Duodenal mucosa (tissue), 2 donors: ENCODE data around the gene WDR59.

ENCODE experiments used
- H3K27ac ChIP-seq: one replicate; pipeline ENCODE4 v1.7.0; 2013; ENCODE audit warnings: low read depth, low read length
- H3K27me3 ChIP-seq, 2 donors: one replicate each; pipeline ENCODE4 v1.7.0; 2013; ENCODE audit warnings: low read length in 2 of 2, control low read depth in 1 of 2; ENCODE audit not compliant: insufficient read depth in 2 of 2, control insufficient read depth in 1 of 2
- H3K36me3 ChIP-seq, 2 donors: one replicate each; pipeline ENCODE4 v1.7.0; 2013; ENCODE audit warnings: low read length in 2 of 2, control low read depth in 1 of 2; ENCODE audit not compliant: insufficient read depth in 2 of 2, control insufficient read depth in 1 of 2
- H3K4me1 ChIP-seq, 2 donors: one replicate each; pipeline ENCODE4 v1.7.0; 2013; ENCODE audit warnings: low read length in 2 of 2, control low read depth in 1 of 2; ENCODE audit not compliant: insufficient read depth in 2 of 2, control insufficient read depth in 1 of 2
- H3K4me3 ChIP-seq, 2 donors: one replicate each; pipeline ENCODE4 v1.7.0; 2013; ENCODE audit warnings: low read length in 2 of 2, low read depth in 1 of 2
- H3K9ac ChIP-seq, 2 donors: one replicate each; pipeline ENCODE4 v1.7.0; 2013; ENCODE audit warnings: low read length in 2 of 2, low read depth in 1 of 2
- H3K9me3 ChIP-seq, 2 donors: one replicate each; pipeline ENCODE4 v1.7.0; 2013; ENCODE audit warnings: low read length in 2 of 2, control low read depth in 1 of 2; ENCODE audit not compliant: control insufficient read depth in 1 of 2

Gene WDR59

DNA sequence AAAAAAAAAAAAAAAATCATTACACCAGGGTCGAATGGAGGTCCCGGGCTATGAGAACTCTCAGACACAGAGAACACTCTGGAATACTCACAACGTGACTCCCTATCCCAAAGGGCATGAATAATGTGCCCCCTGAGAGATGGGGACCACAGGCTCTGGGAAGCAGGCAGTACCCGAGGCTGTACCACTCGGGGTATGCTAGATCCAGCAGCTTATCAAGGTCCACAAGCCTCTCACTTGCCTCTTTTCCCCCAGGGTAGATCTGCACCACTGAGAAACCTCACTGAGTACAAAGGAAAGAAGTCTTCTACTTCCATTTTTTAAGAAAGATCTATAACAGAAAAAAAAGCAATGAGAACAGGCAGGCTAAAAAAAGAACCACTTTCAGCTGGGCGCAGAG, 40.5 kb downstream of the WDR59 start:
- no peaks in the 10 kb centered on the region for H3K9me3 ChIP-seq
- H3K36me3 ChIP-seq, result peaks cover 21 to 64% of the 10 kb centered on the region in 2 donors
- no peak overlapping the region for H3K27ac ChIP-seq
- H3K27me3 ChIP-seq, result no peaks in the 10 kb centered on the region
- no peak overlapping the region for H3K4me3 ChIP-seq
- H3K4me1 ChIP-seq, result no peaks in the 10 kb centered on the region
- no peak overlapping the region for H3K9ac ChIP-seq

DNA sequence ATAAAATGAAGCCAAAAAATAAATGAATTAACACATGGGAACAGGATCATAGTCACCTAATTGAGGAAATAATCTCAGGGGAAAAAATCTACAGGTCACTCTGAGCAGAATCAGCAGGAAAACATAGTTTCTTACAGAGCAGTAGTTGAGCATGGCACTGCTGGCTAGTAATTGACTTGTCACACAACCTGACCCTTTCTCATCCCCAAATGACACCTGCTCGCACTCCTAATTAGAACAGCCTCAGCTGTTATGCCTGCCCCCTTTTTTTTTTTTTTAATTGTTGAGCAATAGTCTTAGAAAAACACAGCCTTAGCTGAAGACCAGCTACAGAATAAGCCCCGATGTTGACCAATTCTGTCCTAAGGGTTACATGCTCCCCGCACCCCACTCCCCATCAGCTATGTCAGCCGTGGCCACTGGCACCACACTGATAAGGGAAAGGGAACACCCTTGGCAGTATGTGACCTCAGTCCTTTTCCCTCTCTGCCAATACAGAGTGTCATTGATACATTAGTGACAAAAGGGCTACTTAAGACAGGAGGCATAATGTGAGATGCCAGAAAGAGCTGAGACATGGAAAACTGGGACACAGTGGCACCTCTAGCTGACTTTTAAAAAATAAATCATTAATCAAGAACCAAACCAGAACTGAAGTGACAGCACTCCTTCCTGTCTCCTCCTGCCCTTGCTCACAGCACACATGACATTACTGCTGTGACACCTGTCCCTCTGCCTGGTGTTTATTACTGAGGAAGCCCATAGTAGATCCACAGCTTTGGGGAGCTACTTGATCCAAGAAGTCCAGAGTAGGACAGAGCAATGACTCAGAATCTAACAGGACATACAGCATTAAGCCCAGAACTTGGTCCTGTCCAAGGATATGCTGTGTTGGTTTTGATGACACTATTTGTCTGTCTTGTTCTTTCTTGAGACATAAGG, 41.7 kb downstream of the WDR59 start:
- H3K36me3 ChIP-seq, result peaks cover 20 to 65% of the 10 kb centered on the region in 2 donors
- H3K27me3 ChIP-seq, result no peaks in the 10 kb centered on the region
- no peaks in the 10 kb centered on the region for H3K4me1 ChIP-seq
- no peaks in the 10 kb centered on the region for H3K9me3 ChIP-seq
- no peak overlapping the region for H3K27ac ChIP-seq
- no peak overlapping the region for H3K9ac ChIP-seq
- H3K4me3 ChIP-seq, result no peak overlapping the region

DNA sequence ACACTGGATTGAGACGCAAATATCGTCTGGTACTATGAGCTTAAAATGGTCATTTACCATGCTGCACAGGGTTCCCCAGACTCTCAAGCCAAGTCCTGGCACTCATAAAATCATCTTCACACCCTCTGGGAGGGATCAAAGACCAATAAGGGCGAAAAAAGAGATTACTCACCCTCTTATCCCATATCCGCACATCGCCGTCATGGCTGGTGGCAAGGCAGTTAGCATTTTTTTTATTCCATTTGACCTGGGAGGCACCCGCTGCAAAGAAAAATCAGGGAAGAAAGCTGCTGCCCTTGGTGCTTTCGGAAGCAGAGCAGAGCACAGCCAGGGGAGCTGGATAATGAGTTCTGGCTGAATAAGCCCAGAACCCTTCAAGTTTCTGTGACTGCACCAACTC, 42.4 kb downstream of the WDR59 start:
- no peaks in the 10 kb centered on the region for H3K4me1 ChIP-seq
- no peaks in the 10 kb centered on the region for H3K9me3 ChIP-seq
- no peaks in the 10 kb centered on the region for H3K27me3 ChIP-seq
- H3K4me3 ChIP-seq, result no peak overlapping the region
- no peak overlapping the region for H3K27ac ChIP-seq
- H3K9ac ChIP-seq, result no peak overlapping the region
- H3K36me3 ChIP-seq, result peaks cover 24 to 67% of the 10 kb centered on the region in 2 donors

DNA sequence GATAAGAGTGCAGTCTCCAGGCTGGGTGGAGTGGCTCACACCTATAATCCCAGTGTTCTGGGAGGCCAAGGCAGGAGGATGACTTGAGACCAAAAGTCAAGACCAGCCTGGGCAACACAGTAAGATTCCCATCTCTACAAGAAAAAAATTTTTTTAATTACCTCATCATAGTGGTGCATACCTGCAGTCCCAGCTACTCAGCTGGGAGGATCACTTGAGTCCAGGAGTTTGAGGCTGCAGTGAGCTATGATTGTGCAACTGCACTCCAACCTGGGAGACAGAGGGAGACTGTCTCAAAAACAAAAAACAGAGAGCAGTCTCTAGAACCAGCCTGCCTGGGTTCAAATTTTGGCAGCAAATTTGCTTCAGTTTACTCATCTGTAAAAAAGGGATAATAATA, 45.2 kb downstream of the WDR59 start:
- no peak overlapping the region for H3K9ac ChIP-seq
- no peaks in the 10 kb centered on the region for H3K27me3 ChIP-seq
- H3K4me3 ChIP-seq, result no peak overlapping the region
- no peaks in the 10 kb centered on the region for H3K9me3 ChIP-seq
- no peaks in the 10 kb centered on the region for H3K4me1 ChIP-seq
- H3K27ac ChIP-seq, result no peak overlapping the region
- peaks cover 27 to 63% of the 10 kb centered on the region in 2 donors for H3K36me3 ChIP-seq

DNA sequence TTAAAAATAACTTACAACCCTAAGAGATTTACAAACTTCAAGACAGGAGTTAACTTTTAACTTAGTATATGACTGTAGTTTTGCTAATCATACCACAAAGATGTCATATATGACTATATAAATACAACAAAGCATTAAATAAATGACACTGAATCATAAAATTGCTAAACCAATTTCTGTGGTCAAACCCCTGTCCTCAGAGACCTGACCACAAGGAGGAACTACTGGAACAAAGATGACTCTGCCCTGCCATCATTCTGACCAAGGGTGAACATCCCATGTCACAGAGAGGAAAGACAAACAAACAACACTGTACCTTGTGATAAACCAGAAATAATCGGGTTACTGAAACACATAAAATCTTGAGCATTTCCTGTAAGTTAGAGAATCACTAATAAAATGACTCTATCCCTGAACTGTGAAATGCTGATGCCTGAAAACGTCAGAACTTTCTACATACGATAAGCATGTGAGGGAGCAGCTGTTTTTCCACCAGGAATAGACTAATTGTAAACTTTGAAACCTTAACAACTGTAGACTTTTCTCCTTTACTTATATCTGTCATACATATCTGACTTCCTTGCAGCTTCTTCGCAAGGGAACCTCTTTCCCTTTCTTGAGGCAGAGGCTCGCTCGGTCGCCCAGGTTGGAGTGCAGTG, 47.9 kb downstream of the WDR59 start:
- Histone ChIP-seq H3K36me3 (peaks cover 10 to 41% of the 10 kb centered on the region in 2 donors), H3K9me3 (no peaks in the 10 kb centered on the region), H3K27ac (no peak overlapping the region), H3K4me3 (no peak overlapping the region), H3K27me3 (no peaks in the 10 kb centered on the region), H3K9ac (no peak overlapping the region), H3K4me1 (no peaks in the 10 kb centered on the region)

DNA sequence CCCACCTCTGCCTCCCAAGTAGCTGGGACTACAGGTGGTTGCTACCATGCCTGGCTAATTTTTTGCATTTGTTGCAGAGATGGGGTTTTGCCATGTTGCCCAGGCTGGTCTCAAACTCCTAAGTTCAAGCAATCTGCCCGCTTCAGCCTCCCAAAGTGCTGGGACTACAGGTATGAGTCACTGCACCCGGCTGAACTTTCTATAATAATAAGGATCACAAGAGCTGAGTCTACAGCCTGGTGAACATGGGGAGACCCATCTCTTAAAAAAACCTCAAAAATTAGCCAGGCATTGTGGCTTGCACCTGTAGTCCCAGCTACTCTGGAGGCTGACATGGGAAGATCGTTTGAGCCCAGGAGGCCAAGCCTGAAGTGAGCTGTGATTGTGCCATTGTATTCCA, 53.5 kb downstream of the WDR59 start:
- Histone ChIP-seq H3K27ac (no peak overlapping the region), H3K4me3 (no peak overlapping the region), H3K9ac (no peak overlapping the region), H3K36me3 (peaks cover 0 to 19% of the 10 kb centered on the region in 2 donors), H3K27me3 (no peaks in the 10 kb centered on the region), H3K9me3 (no peaks in the 10 kb centered on the region), H3K4me1 (no peaks in the 10 kb centered on the region)

GRCh38 chr16:74929636-74930035, 55.3 kb downstream of the WDR59 start:
- Histone ChIP-seq H3K36me3 (peaks cover 0 to 15% of the 10 kb centered on the region in 2 donors), H3K4me1 (no peaks in the 10 kb centered on the region), H3K9ac (no peak overlapping the region), H3K4me3 (no peak overlapping the region), H3K9me3 (no peaks in the 10 kb centered on the region), H3K27ac (no peak overlapping the region), H3K27me3 (no peaks in the 10 kb centered on the region)

DNA sequence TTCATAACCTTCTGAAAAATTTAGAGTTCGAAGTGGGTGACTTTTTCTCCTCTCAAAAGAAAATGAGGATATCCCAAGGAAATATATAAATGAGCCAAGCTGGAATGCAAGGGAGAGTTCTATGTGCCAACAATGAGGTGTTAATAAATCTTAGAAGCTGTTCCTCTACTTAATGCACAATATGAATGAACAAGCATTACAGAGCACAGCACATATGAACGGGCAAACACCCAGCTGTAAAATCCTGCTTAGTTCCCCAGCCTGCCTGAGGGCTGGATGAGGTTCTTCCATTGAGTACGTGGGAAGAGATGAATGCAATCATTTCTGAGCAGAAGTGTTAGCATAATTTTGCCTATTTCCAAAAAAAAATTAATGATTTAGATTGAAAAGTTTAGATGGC, 58.1 kb downstream of the WDR59 start:
- no peak overlapping the region for H3K27ac ChIP-seq

DNA sequence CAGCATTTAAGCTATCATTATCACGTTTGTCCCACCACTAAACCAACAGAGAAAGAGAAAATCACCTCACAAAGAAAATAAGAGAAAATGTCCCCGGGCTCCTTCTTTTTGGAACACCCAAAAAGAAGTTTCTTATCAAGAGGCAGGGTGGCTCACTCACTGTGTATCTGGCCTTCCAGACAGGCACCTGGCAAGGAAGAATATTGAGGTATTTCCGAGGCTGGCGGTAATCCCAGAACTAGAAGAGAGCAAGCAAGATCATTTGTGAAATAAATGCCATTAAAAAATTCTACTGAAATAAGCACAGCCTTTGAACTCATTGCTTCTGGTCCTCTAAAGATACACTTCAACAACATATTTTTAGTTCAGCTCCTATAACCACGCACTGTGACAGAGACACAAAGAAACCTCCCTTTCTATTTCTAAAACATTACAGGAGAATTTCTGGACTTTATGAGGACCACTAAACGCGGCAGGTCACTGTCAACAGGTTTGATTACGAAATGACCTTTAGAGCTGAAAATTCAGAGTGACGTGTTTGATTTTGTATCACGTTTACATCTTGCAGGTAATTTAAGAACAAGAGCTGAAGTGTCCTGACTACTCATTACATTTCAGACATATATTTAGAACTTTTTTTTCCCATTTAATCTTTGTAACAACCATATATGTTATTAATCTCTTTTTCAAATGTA, 61.0 kb downstream of the WDR59 start:
- Histone ChIP-seq H3K4me1 (no peaks in the 10 kb centered on the region), H3K9me3 (no peaks in the 10 kb centered on the region), H3K36me3 (peaks cover 9 to 42% of the 10 kb centered on the region in 2 donors), H3K9ac (no peak overlapping the region), H3K27me3 (no peaks in the 10 kb centered on the region), H3K27ac (no peak overlapping the region), H3K4me3 (no peak overlapping the region)

More for the DNA sequence above, 58.1 kb downstream of the WDR59 start:
- Histone ChIP-seq H3K4me1 (no peaks in the 10 kb centered on the region), H3K9me3 (no peaks in the 10 kb centered on the region), H3K36me3 (peaks cover 6 to 24% of the 10 kb centered on the region in 2 donors), H3K9ac (no peak overlapping the region), H3K27me3 (no peaks in the 10 kb centered on the region), H3K4me3 (no peak overlapping the region)
